HEK293T (cell line): ENCODE measurements around the gene THYN1.

ENCODE experiments used
- CTCF ChIA-PET: fragments of 350-600 bp; formaldehyde crosslinking; extraction: SDS; loops from one replicate; lab custom pipeline; 2021; ENCODE audit warnings: antibody characterized with exemption, inconsistent platforms; lab: Yijun Ruan, JAX
- POLR2A ChIA-PET: fragments of 350-600 bp; formaldehyde crosslinking; extraction: SDS; loops from one replicate; lab custom pipeline; 2020; ENCODE audit warnings: antibody characterized with exemption, inconsistent platforms; lab: Yijun Ruan, JAX
- DNase-seq: peaks from one replicate; pipeline ENCODE4 v3.0.0; 2012; ENCODE audit warnings: mixed read lengths; ENCODE audit errors: extremely low spot score
- ARNT ChIP-seq: fragments of 450-650 bp; IDR thresholded peaks from 2 replicates; pipeline ENCODE4 v1.6.1; 2017; ENCODE audit warnings: mild to moderate bottlenecking
- BHLHE40 ChIP-seq: fragments of 450-650 bp; IDR thresholded peaks from 2 replicates; pipeline ENCODE4 v1.6.1; 2016; ENCODE audit warnings: mild to moderate bottlenecking, moderate library complexity, borderline replicate concordance
- CTBP1 ChIP-seq: fragments of 450-650 bp; IDR thresholded peaks from 2 replicates; pipeline ENCODE4 v1.6.1; 2016; ENCODE audit warnings: borderline replicate concordance
- ELF4 ChIP-seq: fragments of 450-650 bp; IDR thresholded peaks from 2 replicates; pipeline ENCODE4 v1.6.1; 2017; ENCODE audit warnings: antibody characterized with exemption
- FOXA1 ChIP-seq: fragments of 450-650 bp; IDR thresholded peaks from 2 replicates; pipeline ENCODE4 v1.6.1; 2016; ENCODE audit warnings: mild to moderate bottlenecking
- FOXK2 ChIP-seq: fragments of 450-650 bp; IDR thresholded peaks from 2 replicates; pipeline ENCODE4 v1.6.1; 2016; ENCODE audit warnings: mild to moderate bottlenecking
- FOXM1 ChIP-seq: fragments of 450-650 bp; IDR thresholded peaks from 2 replicates; pipeline ENCODE4 v1.6.1; 2017; ENCODE audit warnings: mild to moderate bottlenecking, borderline replicate concordance
- HDGF ChIP-seq: fragments of 450-650 bp; IDR thresholded peaks from 2 replicates; pipeline ENCODE4 v1.6.1; 2017; ENCODE audit warnings: antibody characterized with exemption, borderline replicate concordance
- L3MBTL2 ChIP-seq: fragments of 450-650 bp; conservative IDR thresholded peaks from 2 replicates; pipeline ENCODE4 v1.6.1; 2016; ENCODE audit warnings: mild to moderate bottlenecking
- LEF1 ChIP-seq: fragments of 450-650 bp; IDR thresholded peaks from 2 replicates; pipeline ENCODE4 v1.6.1; 2017; ENCODE audit warnings: mild to moderate bottlenecking, borderline replicate concordance
- NFRKB ChIP-seq: fragments of 450-650 bp; IDR thresholded peaks from 2 replicates; pipeline ENCODE4 v1.6.1; 2016; ENCODE audit warnings: mild to moderate bottlenecking, moderate library complexity
- SP1 ChIP-seq: fragments of 450-650 bp; IDR thresholded peaks from 2 replicates; pipeline ENCODE4 v1.6.1; 2017
- SUZ12 ChIP-seq: fragments of 450-650 bp; IDR thresholded peaks from 2 replicates; pipeline ENCODE4 v1.6.1; 2016; ENCODE audit warnings: mild to moderate bottlenecking
- TARDBP ChIP-seq: fragments of 450-650 bp; IDR thresholded peaks from 2 replicates; pipeline ENCODE4 v1.6.1; 2016
- ZNF384 ChIP-seq: fragments of 450-650 bp; IDR thresholded peaks from 2 replicates; pipeline ENCODE4 v1.6.1; 2016
- TF ChIP-seq, protein P1 (sequence below): fragments of 450-650 bp; IDR thresholded peaks from 2 replicates; pipeline ENCODE4 v1.6.1; 2016

The THYN1 gene

DNA sequence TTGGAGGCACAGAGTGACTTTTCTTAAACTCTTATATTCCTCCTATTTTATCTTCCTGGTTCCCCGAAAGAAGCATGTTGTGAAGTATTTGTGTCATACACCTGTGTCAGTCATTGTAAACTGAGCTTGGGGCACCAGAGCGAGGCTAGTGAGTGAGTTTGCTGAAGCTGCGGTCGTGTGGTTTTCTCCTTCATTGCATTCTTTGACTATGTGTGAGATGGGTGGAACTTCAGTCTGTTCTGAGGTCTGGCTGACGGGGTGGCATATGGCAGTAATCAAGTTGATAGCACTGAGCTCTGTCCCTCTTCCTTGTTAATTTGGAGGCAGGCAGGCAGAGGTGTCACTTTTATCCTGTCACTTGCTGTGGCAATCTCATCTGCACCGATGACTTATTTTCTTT is 24.5 kb downstream of the THYN1 start:
- DNase-seq: no peak
- TF ChIP-seq, protein P1, sequence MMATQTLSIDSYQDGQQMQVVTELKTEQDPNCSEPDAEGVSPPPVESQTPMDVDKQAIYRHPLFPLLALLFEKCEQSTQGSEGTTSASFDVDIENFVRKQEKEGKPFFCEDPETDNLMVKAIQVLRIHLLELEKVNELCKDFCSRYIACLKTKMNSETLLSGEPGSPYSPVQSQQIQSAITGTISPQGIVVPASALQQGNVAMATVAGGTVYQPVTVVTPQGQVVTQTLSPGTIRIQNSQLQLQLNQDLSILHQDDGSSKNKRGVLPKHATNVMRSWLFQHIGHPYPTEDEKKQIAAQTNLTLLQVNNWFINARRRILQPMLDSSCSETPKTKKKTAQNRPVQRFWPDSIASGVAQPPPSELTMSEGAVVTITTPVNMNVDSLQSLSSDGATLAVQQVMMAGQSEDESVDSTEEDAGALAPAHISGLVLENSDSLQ: no peak
- TF ChIP-seq FOXA1 (no peak), L3MBTL2 (no peak), BHLHE40 (no peak), TARDBP (no peak), ARNT (no peak), ZNF384 (no peak), SP1 (no peak), CTBP1 (no peak), HDGF (no peak), FOXM1 (no peak), ELF4 (no peak), LEF1 (no peak), FOXK2 (no peak), NFRKB (no peak), SUZ12 (no peak)
- POLR2A ChIA-PET: no interaction called here
- CTCF ChIA-PET: no interaction called here

DNA sequence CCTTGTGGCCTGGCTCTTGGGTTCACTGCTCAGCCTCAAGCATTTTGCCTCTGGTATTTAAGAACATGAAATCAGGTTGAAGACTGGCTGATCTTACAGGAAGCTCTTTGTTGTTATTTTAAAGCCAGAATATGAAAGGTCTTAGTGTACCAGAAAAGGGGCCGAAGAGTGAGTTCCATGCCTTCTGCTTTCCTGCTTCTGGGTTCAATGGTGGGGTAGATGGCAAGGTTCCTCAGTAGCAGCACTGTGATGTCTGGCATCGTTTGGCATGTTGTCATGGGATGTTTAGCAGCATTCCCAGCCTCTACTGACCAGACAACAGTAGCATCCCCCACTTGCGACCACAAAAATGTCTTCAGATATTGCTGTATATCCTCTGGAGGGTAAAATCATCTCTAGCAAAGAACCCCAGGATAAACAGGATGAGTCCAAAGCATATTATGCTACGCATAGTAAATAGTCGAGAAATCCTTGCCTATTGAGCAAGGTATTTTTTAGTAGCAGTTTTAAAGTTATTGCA is 26.3 kb downstream of the THYN1 start:
- TF ChIP-seq ZNF384 (no peak), ARNT (no peak)
- ChIA-PET CTCF (interaction anchor here (0.9 kb wide), 1 partner anchor 20 kb away, joined by 3 read pairs; no protein-coding TSS in a partner anchor), POLR2A (interaction anchor here (0.9 kb wide), 1 partner anchor 26 kb away, joined by 3 read pairs; no protein-coding TSS in a partner anchor)
- no peak for DNase-seq

DNA sequence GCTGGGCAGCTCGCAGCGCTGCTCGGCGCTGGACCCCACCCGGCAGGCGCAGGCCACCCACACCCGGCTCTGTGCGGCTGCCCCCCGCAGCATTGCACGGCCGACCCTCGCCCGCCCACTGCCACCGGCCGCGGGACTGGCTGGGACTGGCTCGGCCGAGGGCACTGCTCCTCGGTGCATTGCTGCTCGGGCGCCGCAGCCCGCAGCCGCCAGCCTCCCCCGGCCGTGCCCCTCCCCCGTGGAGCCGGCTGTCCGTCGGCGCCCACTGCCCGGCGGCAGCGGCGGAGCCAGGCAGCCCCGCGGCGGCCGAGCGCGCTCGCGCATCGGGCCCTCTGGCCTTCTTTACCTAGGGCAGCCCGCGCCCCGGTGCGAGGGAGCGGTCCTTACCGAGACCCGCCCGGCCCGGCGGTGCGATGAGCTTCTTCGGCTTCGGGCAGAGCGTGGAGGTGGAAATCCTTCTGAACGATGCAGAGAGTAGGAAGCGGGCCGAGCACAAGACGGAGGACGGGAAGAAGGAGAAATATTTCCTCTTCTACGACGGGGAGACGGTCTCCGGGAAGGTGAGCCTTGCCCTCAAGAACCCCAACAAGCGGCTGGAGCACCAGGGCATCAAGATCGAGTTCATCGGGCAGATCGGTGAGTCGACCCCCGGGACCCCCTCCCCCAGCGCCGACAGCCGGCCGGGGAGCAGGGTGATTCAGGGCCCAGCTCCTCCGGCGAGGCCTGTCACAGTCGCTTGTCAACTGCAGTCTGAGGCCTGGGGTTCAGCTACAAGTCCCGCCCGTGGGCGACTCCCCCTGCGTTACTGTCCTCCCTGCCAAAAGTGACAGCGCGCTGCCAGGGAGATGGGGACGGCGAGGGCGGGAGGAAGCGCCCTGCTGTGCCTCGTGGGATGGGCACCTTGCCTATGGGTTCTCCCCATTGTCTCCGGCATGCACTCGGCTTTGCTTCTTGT is 28.2 kb downstream of the THYN1 start:
- ChIA-PET CTCF (interaction anchor here (1.1 kb wide), 1 partner anchor 19 kb away, joined by 4 read pairs; no protein-coding TSS in a partner anchor), POLR2A (interaction anchor here (0.6 to 2.5 kb wide), 23 partner anchors 9 to 277 kb away, joined by 3 to 25 read pairs (median 5); partner anchors contain the start of genes ACAD8, GLB1L3 and THYN1)
- peak; percentile 47 for DNase-seq
- no peak for TF ChIP-seq FOXM1
- TF ChIP-seq FOXK2: no peak
- TF ChIP-seq LEF1: 0 out of 2 replicates have a peak, but pooled peaks have one; percentile 61

DNA sequence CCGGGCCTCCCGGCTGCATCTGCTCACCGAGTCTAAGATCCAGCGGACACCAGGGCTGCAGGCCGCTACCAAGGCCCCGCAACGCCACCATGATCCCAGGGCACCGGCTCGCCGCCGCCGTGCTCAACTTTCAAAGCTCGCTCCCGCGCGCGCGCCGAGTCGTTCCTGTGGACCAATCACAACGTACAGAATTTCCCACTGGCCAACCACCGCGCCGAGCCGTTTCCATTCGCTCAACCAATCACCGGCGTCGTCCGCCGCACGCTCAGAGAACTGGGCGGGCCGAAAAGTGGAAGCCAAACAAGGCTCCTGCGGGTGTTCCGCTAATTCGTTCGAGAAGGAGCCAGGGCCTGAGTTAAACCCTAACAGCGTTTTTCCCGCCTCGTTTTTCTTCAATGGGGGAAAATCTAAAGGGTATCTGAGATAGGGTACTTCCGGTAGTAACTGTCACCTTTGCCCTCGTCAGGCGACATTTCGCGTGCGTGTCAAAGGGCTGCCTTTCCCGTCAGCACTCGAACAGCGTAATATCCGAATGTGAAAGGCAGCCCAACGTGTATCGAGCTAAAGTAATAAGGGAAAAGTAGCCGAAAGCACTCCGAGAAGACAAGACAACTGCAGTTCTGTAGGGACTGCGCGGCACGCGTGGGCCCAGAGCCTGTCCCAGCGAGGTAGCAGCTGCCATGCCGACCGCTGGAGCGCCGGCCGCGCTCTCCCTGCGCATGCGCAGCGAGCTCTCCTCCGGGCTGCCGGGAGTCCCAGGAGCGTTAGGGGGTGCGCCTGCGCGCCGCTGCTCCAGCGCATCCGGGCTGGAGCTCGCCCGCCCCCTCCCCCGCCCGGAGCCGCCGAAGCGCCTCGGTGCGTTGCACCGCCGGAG is 29.1 kb downstream of the THYN1 start, which contains the start of the genes NCAPD3 and VPS26B:
TSS of gene NCAPD3 (minus strand) at position 132 of the 874 bp plus-strand sequence. CDS start at position 91, 41 bp downstream.
TSS of gene VPS26B (plus strand) at position 836 of the 874 bp plus-strand sequence. CDS start 452 bp downstream, outside the sequence.
- DNase-seq: peak; percentile 98
- POLR2A ChIA-PET: interaction anchor here (0.6 to 2.5 kb wide), 28 partner anchors 10 to 668 kb away, joined by 3 to 25 read pairs (median 4); partner anchors contain the start of genes ACAD8, GLB1L3 and THYN1
- CTCF ChIA-PET: interaction anchor here (1.1 kb wide), 1 partner anchor 20 kb away, joined by 4 read pairs; no protein-coding TSS in a partner anchor
- TF ChIP-seq SUZ12 (no peak), BHLHE40 (no peak), FOXK2 (no peak), ELF4 (0 out of 2 replicates have a peak, but pooled peaks have one; percentile 14), HDGF (no peak), FOXA1 (no peak), NFRKB (no peak), ZNF384 (no peak), ARNT (no peak), CTBP1 (no peak), L3MBTL2 (peak; percentile 93), LEF1 (no peak), SP1 (no peak), FOXM1 (no peak), TARDBP (no peak)
- TF ChIP-seq, protein P1: peak; percentile 38; the same call in 1 of the 2 replicates

DNA sequence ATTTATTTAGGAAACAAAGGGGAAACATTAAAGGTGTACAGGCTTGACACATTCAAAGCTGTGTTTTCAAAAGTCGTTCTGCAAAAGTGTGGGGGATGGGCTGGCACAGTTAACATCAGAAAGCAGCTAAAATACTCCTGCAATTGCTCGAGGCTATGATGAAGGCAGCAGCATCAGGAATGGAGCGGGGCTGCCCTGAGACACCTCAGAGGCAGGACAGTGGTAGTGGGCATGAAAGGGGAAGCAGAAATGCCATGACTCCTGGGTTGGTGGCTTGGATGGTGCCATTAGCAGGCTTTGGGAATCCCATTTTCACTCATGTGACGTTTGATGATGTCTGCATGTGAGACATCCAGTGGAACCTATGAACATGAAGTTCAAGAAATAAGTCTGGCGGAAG is 30.0 kb downstream of the THYN1 start:
- POLR2A ChIA-PET: interaction anchor here (0.8 to 2.5 kb wide), 12 partner anchors 11 to 189 kb away, joined by 3 to 25 read pairs (median 8); partner anchors contain the start of genes ACAD8, GLB1L3 and THYN1
- DNase-seq: no peak
- TF ChIP-seq FOXM1 (no peak), L3MBTL2 (no peak), CTBP1 (no peak), ELF4 (no peak), SP1 (no peak), HDGF (no peak), ZNF384 (no peak), LEF1 (no peak), FOXK2 (no peak), NFRKB (no peak)
- TF ChIP-seq, protein P1: no peak
- CTCF ChIA-PET: no interaction called here
